PFSK-1 (cell line): ENCODE measurements around the gene ZNF396.

Experiments used
- POLR2AphosphoS5 ChIP-seq: IDR thresholded peaks from 2 replicates; pipeline ENCODE4 v1.6.1; 2012; ENCODE audit warnings: low read depth, mild to moderate bottlenecking, control low read depth, low read length, moderate library complexity
- REST ChIP-seq, 2 experiments: IDR thresholded peaks; 2 replicates each; pipeline versions ENCODE4 v1.6.1 to v1.8.0; 2011 to 2012; ENCODE audit warnings: low read depth in 2 of 2, low read length in 2 of 2, control low read depth in 1 of 2, inconsistent platforms in 1 of 2, mild to moderate bottlenecking in 1 of 2, moderate library complexity in 1 of 2; ENCODE audit not compliant: insufficient read depth in 1 of 2
- TAF1 ChIP-seq: IDR thresholded peaks from 2 replicates; pipeline ENCODE4 v1.6.1; 2012; ENCODE audit warnings: low read length, control low read depth, borderline replicate concordance; ENCODE audit not compliant: insufficient read depth

- TF ChIP-seq REST (IDR thresholded peaks at IDR 0.05; ENCODE audit: insufficient read depth in 1 of 2, low read depth in 2 of 2, low read length in 2 of 2) (no peak), TAF1 (no peak), POLR2AphosphoS5 (no peak)
Observed at GRCh38 chr18:35406666-35407065, 29.5 kb upstream of the ZNF396 start.
